Keratinocyte (primary cell): ENCODE data around the gene ASB4.

Experiments used
- CTCF ChIP-seq, 3 experiments: IDR thresholded peaks in 1 of 3; conservative IDR thresholded peaks in 1 of 3; optimal IDR thresholded peaks in 1 of 3; 2 replicates in 2 of 3; 3 replicates in 1 of 3; pipeline versions ENCODE3 to v1.5.1; 2011; ENCODE audit warnings: low read length in 3 of 3, mild to moderate bottlenecking in 3 of 3, moderate library complexity in 2 of 3, control low read depth in 1 of 3, inconsistent platforms in 1 of 3; ENCODE audit not compliant: insufficient read depth in 2 of 3; ENCODE audit errors: extremely low read depth in 1 of 3
- EZH2 ChIP-seq: IDR thresholded peaks from one replicate; pipeline ENCODE4 v1.6.1; 2012; ENCODE audit warnings: inconsistent platforms, mild to moderate bottlenecking, low read length, moderate library complexity

GRCh38 chr7:95511716-95512260 lies 26.0 kb downstream of the ASB4 start:
- peak; percentile 76 to 92 (median 81) for TF ChIP-seq CTCF (optimal IDR thresholded peaks at IDR 0.05 in 1 of 3, IDR thresholded peaks at IDR 0.05 in 1 of 3, conservative IDR thresholded peaks at IDR 0.05 in 1 of 3; ENCODE audit: extremely low read depth in 1 of 3, insufficient read depth in 2 of 3, low read length in 3 of 3)
- no peak for TF ChIP-seq EZH2
